CD4-positive, alpha-beta memory T cell (primary cell): ENCODE results near the gene PSMD10. TPM values are rescaled to one million over a fixed set of nuclear protein-coding genes. Genes with fewer than 3 reads are reported as not detected.

Experiments used
- CTCF ChIA-PET: fragments of 350-600 bp; sonication (Branson Sonifier 250); formaldehyde crosslinking; loops from one replicate; lab custom pipeline; 2021; ENCODE audit warnings: inconsistent platforms; ENCODE audit not compliant: partially characterized antibody; lab: Charles Lee
- POLR2A ChIA-PET: fragments of 350-600 bp; sonication (Branson Sonifier 250); formaldehyde crosslinking; loops from one replicate; lab custom pipeline; 2021; ENCODE audit not compliant: partially characterized antibody; lab: Charles Lee
- DNase-seq, 5 donors: peaks; one replicate each; pipeline versions ENCODE4 v3.0.0 to v3.0.0-alpha.2; 2020 to 2022; ENCODE audit warnings: mixed read lengths in 1 of 5
- H3K27ac ChIP-seq: one replicate; pipeline ENCODE4 v1.7.0; 2013; ENCODE audit warnings: low read depth, low read length
- H3K27me3 ChIP-seq: 2 replicates; pipeline ENCODE4 v1.7.0; 2013; ENCODE audit warnings: mild to moderate bottlenecking, low read length, moderate library complexity; ENCODE audit not compliant: insufficient read depth
- H3K36me3 ChIP-seq: 2 replicates; pipeline ENCODE4 v1.7.0; 2013; ENCODE audit warnings: mild to moderate bottlenecking, low read length, moderate library complexity; ENCODE audit not compliant: insufficient read depth
- H3K4me1 ChIP-seq: 2 replicates; pipeline ENCODE4 v1.7.0; 2013; ENCODE audit warnings: mild to moderate bottlenecking, low read length, moderate library complexity; ENCODE audit not compliant: insufficient read depth
- H3K4me3 ChIP-seq, 2 donors: one replicate each; pipeline ENCODE4 v1.7.0; 2013; ENCODE audit warnings: low read length in 2 of 2, mild to moderate bottlenecking in 1 of 2
- H3K9me3 ChIP-seq, 2 donors: one replicate each; pipeline ENCODE4 v1.7.0; 2013; ENCODE audit warnings: low read length in 2 of 2, control low read depth in 1 of 2; ENCODE audit not compliant: control insufficient read depth in 1 of 2
- H3K27ac Mint-ChIP-seq, 7 donors: one replicate each; pipeline ENCODE4 v1.8.0; 2020 to 2021; ENCODE audit warnings: mixed read lengths in 7 of 7, mild to moderate bottlenecking in 6 of 7, inconsistent platforms in 3 of 7, moderate library complexity in 3 of 7
- H3K27me3 Mint-ChIP-seq, 2 donors: one replicate each; pipeline ENCODE4 v1.8.0; 2020 to 2021; ENCODE audit warnings: mixed read lengths in 2 of 2
- H3K36me3 Mint-ChIP-seq, 2 donors: one replicate each; pipeline ENCODE4 v1.8.0; 2020 to 2021; ENCODE audit warnings: mixed read lengths in 2 of 2, inconsistent platforms in 1 of 2, mild to moderate bottlenecking in 1 of 2
- H3K4me1 Mint-ChIP-seq, 4 donors: one replicate each; pipeline ENCODE4 v1.8.0; 2020 to 2021; ENCODE audit warnings: mixed read lengths in 4 of 4, mild to moderate bottlenecking in 1 of 4
- H3K4me3 Mint-ChIP-seq, 8 donors: one replicate each; pipeline ENCODE4 v1.8.0; 2020 to 2021; ENCODE audit warnings: mixed read lengths in 8 of 8, mild to moderate bottlenecking in 7 of 8, moderate library complexity in 6 of 8, inconsistent platforms in 3 of 8
- H3K9me3 Mint-ChIP-seq, 8 donors: one replicate each; pipeline ENCODE4 v1.8.0; 2020 to 2021; ENCODE audit warnings: mixed read lengths in 8 of 8, mild to moderate bottlenecking in 5 of 8, inconsistent platforms in 3 of 8, moderate library complexity in 1 of 8
- intact Hi-C: fragments of 100-400 bp; cut with micrococcal nuclease; formaldehyde crosslinking; loops from one replicate; pipeline ENCODE4 v1.15.1; 2023
- polyA plus RNA-seq, 2 donors: library from polyadenylated mRNA; unstranded; fragments of 300-500 nt; fragmentation: Illumina TruSeq; gene quantifications; one replicate each; pipeline ENCODE4 v1.2.3, GENCODE V29; 2021
- total RNA-seq, 2 experiments: library from RNA; stranded (reverse); gene quantifications; one replicate each; pipeline ENCODE4 v1.2.3, GENCODE V29; 2021

The PSMD10 gene
- total and polyA plus RNA-seq, 4 experiments from 2014 or later, result 29.0 to 87.8 (median 44.6) TPM

- peaks cover 6% of the 10 kb centered on the region for H3K36me3 ChIP-seq
- ChIA-PET CTCF (interaction anchor here (1.3 kb wide), 1 partner anchor 16 kb away, joined by 3 read pairs; no protein-coding TSS in a partner anchor), POLR2A (no interaction called here)
- no peaks in the 10 kb centered on the region for H3K27me3 Mint-ChIP-seq
- H3K4me1 Mint-ChIP-seq, result peaks cover 0 to 4% (median 2%) of the 10 kb centered on the region in 4 donors
- H3K27me3 ChIP-seq, result no peaks in the 10 kb centered on the region
- H3K9me3 ChIP-seq, result no peaks in the 10 kb centered on the region
- H3K27ac Mint-ChIP-seq, result no peak overlapping the region
- H3K27ac ChIP-seq, result no peak overlapping the region
- no peaks in the 10 kb centered on the region for H3K4me1 ChIP-seq
- H3K9me3 Mint-ChIP-seq, result peaks cover 0 to 1% (median 0%) of the 10 kb centered on the region in 8 donors
- intact Hi-C loops, result loop anchor here (1.0 to 5.0 kb wide), 6 partner anchors 52 to 535 kb away; partner anchors contain the start of genes NCBP2L and TSC22D3
- no peak overlapping the region for H3K4me3 ChIP-seq
- no peak for DNase-seq
- H3K36me3 Mint-ChIP-seq, result peaks cover 6 to 47% of the 10 kb centered on the region in 2 donors
- H3K4me3 Mint-ChIP-seq, result no peak overlapping the region
These were observed 18.6 kb downstream of the PSMD10 start for GRCh38 chrX:108072746-108073145.

- ChIA-PET CTCF (interaction anchor here (0.9 to 4.7 kb wide), 5 partner anchors 18 to 415 kb away, joined by 3 to 38 read pairs (median 4); no protein-coding TSS in a partner anchor), POLR2A (no interaction called here)
- peak in 1 of 5 donors; percentile 29 for DNase-seq
- H3K27me3 ChIP-seq, result no peaks in the 10 kb centered on the region
- intact Hi-C loops, result loop anchor here (5.0 kb wide), 4 partner anchors 164 to 534 kb away; partner anchors contain the start of genes NCBP2L and TSC22D3
- no peak overlapping the region for H3K27ac ChIP-seq
- H3K4me3 ChIP-seq, result no peak overlapping the region
- Mint-ChIP-seq H3K4me3 (no peak overlapping the region), H3K27ac (peak overlapping the region; percentile 19 to 85 (median 71)), H3K4me1 (peaks cover 0 to 4% (median 2%) of the 10 kb centered on the region in 4 donors), H3K27me3 (no peaks in the 10 kb centered on the region), H3K36me3 (peaks cover 10 to 50% of the 10 kb centered on the region in 2 donors), H3K9me3 (peaks cover 0 to 1% (median 0%) of the 10 kb centered on the region in 8 donors)
- H3K9me3 ChIP-seq, result no peaks in the 10 kb centered on the region
- H3K36me3 ChIP-seq, result peaks cover 10% of the 10 kb centered on the region
- no peaks in the 10 kb centered on the region for H3K4me1 ChIP-seq
These were observed 19.8 kb downstream of the PSMD10 start for GRCh38 chrX:108071578-108071977.

- Mint-ChIP-seq H3K36me3 (peaks cover 10 to 45% of the 10 kb centered on the region in 2 donors), H3K4me1 (peaks cover 0 to 4% (median 2%) of the 10 kb centered on the region in 4 donors), H3K9me3 (peaks cover 0 to 1% (median 0%) of the 10 kb centered on the region in 8 donors), H3K27me3 (no peaks in the 10 kb centered on the region), H3K27ac (peak overlapping the region in 4 of 7 donors; percentile 29 to 57 (median 32)), H3K4me3 (no peak overlapping the region)
- H3K36me3 ChIP-seq, result peaks cover 6% of the 10 kb centered on the region
- ChIA-PET POLR2A (interaction anchor here (1.3 kb wide), 1 partner anchor 53 kb away, joined by 3 read pairs; no protein-coding TSS in a partner anchor), CTCF (interaction anchor here (0.9 to 4.7 kb wide), 7 partner anchors 11 to 414 kb away, joined by 3 to 38 read pairs (median 3); no protein-coding TSS in a partner anchor)
- no peak for DNase-seq
- H3K27ac ChIP-seq, result no peak overlapping the region
- intact Hi-C loops, result loop anchor here (5.0 kb wide), 4 partner anchors 164 to 534 kb away; partner anchors contain the start of genes NCBP2L and TSC22D3
- no peak overlapping the region for H3K4me3 ChIP-seq
- no peaks in the 10 kb centered on the region for H3K4me1 ChIP-seq
- no peaks in the 10 kb centered on the region for H3K27me3 ChIP-seq
- H3K9me3 ChIP-seq, result no peaks in the 10 kb centered on the region
These were observed 20.5 kb downstream of the PSMD10 start for GRCh38 chrX:108070891-108071290.

GRCh38 chrX:108068121-108068520, 23.2 kb downstream of the PSMD10 start:
- Histone ChIP-seq H3K4me3 (no peak overlapping the region), H3K9me3 (no peaks in the 10 kb centered on the region), H3K27me3 (no peaks in the 10 kb centered on the region), H3K27ac (no peak overlapping the region), H3K4me1 (no peaks in the 10 kb centered on the region), H3K36me3 (peaks cover 4% of the 10 kb centered on the region)
- intact Hi-C loops, result no loop called here
- Mint-ChIP-seq H3K9me3 (no peaks in the 10 kb centered on the region), H3K36me3 (peaks cover 7 to 31% of the 10 kb centered on the region in 2 donors), H3K27ac (peak overlapping the region in 4 of 7 donors; percentile 33 to 90 (median 56)), H3K4me3 (no peak overlapping the region), H3K27me3 (no peaks in the 10 kb centered on the region), H3K4me1 (peaks cover 0 to 4% (median 2%) of the 10 kb centered on the region in 4 donors)
- POLR2A ChIA-PET, result no interaction called here
- CTCF ChIA-PET, result interaction anchor here (4.7 kb wide), 1 partner anchor 47 kb away, joined by 38 read pairs; no protein-coding TSS in a partner anchor
- DNase-seq, result no peak

- Histone ChIP-seq H3K9me3 (no peaks in the 10 kb centered on the region), H3K4me1 (no peaks in the 10 kb centered on the region), H3K4me3 (no peak overlapping the region), H3K27me3 (no peaks in the 10 kb centered on the region), H3K36me3 (peaks cover 4% of the 10 kb centered on the region), H3K27ac (no peak overlapping the region)
- DNase-seq, result no peak
- H3K27me3 Mint-ChIP-seq, result no peaks in the 10 kb centered on the region
- intact Hi-C loops, result no loop called here
- H3K9me3 Mint-ChIP-seq, result no peaks in the 10 kb centered on the region
- peak overlapping the region in 5 of 7 donors; percentile 11 to 68 (median 27) for H3K27ac Mint-ChIP-seq
- H3K4me3 Mint-ChIP-seq, result no peak overlapping the region
- POLR2A ChIA-PET, result no interaction called here
- peaks cover 22 to 43% of the 10 kb centered on the region in 2 donors for H3K36me3 Mint-ChIP-seq
- CTCF ChIA-PET, result no interaction called here
- H3K4me1 Mint-ChIP-seq, result no peaks in the 10 kb centered on the region
These were observed 26.7 kb downstream of the PSMD10 start for GRCh38 chrX:108064613-108065012.

GRCh38 chrX:108064001-108064400, 27.3 kb downstream of the PSMD10 start:
- Histone ChIP-seq H3K36me3 (peaks cover 4% of the 10 kb centered on the region), H3K27ac (no peak overlapping the region), H3K4me3 (no peak overlapping the region), H3K9me3 (no peaks in the 10 kb centered on the region), H3K4me1 (no peaks in the 10 kb centered on the region), H3K27me3 (no peaks in the 10 kb centered on the region)
- ChIA-PET POLR2A (no interaction called here), CTCF (no interaction called here)
- peaks cover 0 to 2% (median under 1%) of the 10 kb centered on the region in 4 donors for H3K4me1 Mint-ChIP-seq
- no peaks in the 10 kb centered on the region for H3K9me3 Mint-ChIP-seq
- intact Hi-C loops, result no loop called here
- no peaks in the 10 kb centered on the region for H3K27me3 Mint-ChIP-seq
- DNase-seq, result no peak
- H3K4me3 Mint-ChIP-seq, result no peak overlapping the region
- peaks cover 22 to 46% of the 10 kb centered on the region in 2 donors for H3K36me3 Mint-ChIP-seq
- peak overlapping the region in 1 of 7 donors; percentile 51 for H3K27ac Mint-ChIP-seq

- intact Hi-C loops, result no loop called here
- POLR2A ChIA-PET, result interaction anchor here (1.1 kb wide), 1 partner anchor 41 kb away, joined by 4 read pairs; no protein-coding TSS in a partner anchor
These were observed 31.5 kb downstream of the PSMD10 start for GRCh38 chrX:108059801-108060200.

More at GRCh38 chrX:108059801-108060200, 31.5 kb downstream of the PSMD10 start:
- Histone ChIP-seq H3K27ac (no peak overlapping the region), H3K27me3 (no peaks in the 10 kb centered on the region), H3K4me1 (no peaks in the 10 kb centered on the region), H3K36me3 (no peaks in the 10 kb centered on the region), H3K9me3 (no peaks in the 10 kb centered on the region), H3K4me3 (no peak overlapping the region)
- peaks cover 15 to 40% of the 10 kb centered on the region in 2 donors for H3K36me3 Mint-ChIP-seq
- peaks cover 0 to 4% (median 4%) of the 10 kb centered on the region in 4 donors for H3K4me1 Mint-ChIP-seq
- no peaks in the 10 kb centered on the region for H3K9me3 Mint-ChIP-seq
- CTCF ChIA-PET, result interaction anchor here (0.8 to 1.3 kb wide), 3 partner anchors 11 to 39 kb away, joined by 3 to 5 read pairs (median 3); no protein-coding TSS in a partner anchor
- no peak overlapping the region for H3K4me3 Mint-ChIP-seq
- no peak for DNase-seq
- no peaks in the 10 kb centered on the region for H3K27me3 Mint-ChIP-seq
- H3K27ac Mint-ChIP-seq, result peak overlapping the region in 1 of 7 donors; percentile 8
